ENCODE data around the gene PXDN.

Gene PXDN

GRCh38 chr2:1784087-1784486 lies 39.8 kb upstream of the PXDN start:
- CTCF ChIA-PET = interaction anchor here (0.9 to 1.8 kb wide), 2 partner anchors 8 to 14 kb away, joined by 3 to 9 read pairs; no protein-coding TSS in a partner anchor
- TF ChIP-seq ZNF600 (tag by site-specific recombination; IDR thresholded peaks at IDR 0.05) (0 out of 2 replicates have a peak, but pooled peaks have one; percentile 22), ZSCAN18 (tag by site-specific recombination; IDR thresholded peaks at IDR 0.05) (no peak)

GRCh38 chr2:1782514-1782913 lies 38.2 kb upstream of the PXDN start:
- H3K4me1 ChIP-seq (ENCODE audit: control insufficient read depth, insufficient read depth, low read length) = peaks cover under 1% of the 10 kb centered on the region; the same call in 1 of the 2 replicates
- no peaks in the 10 kb centered on the region for H3K9me3 ChIP-seq (ENCODE audit: control insufficient read depth, insufficient read depth, low read depth, low read length)
- ChIA-PET CTCF (interaction anchor here (1.3 kb wide), 1 partner anchor 36 kb away, joined by 3 read pairs; no protein-coding TSS in a partner anchor), POLR2A (no interaction called here)
- H3K4me3 ChIP-seq (ENCODE audit: low read depth, low read length) = no peak overlapping the region
- no peak overlapping the region for H3K27ac ChIP-seq (ENCODE audit: extremely low read depth, low read depth, low read length)
- TF ChIP-seq ZNF133 (tag by site-specific recombination; IDR thresholded peaks at IDR 0.05) (no peak), ZSCAN5A (tag by site-specific recombination; IDR thresholded peaks at IDR 0.05) (no peak), TCF7L2 (IDR thresholded peaks at IDR 0.05; ENCODE audit: borderline replicate concordance, low read depth, low read length) (no peak), ZNF311 (tag by site-specific recombination; IDR thresholded peaks at IDR 0.05; ENCODE audit: borderline replicate concordance) (no peak), ZNF76 (tag by site-specific recombination; IDR thresholded peaks at IDR 0.05; ENCODE audit: borderline replicate concordance, low read depth) (no peak), ZNF266 (tag by site-specific recombination; IDR thresholded peaks at IDR 0.05; ENCODE audit: low read depth) (no peak), ZNF544 (tag by site-specific recombination; IDR thresholded peaks at IDR 0.05) (no peak), INSM2 (tag by site-specific recombination; IDR thresholded peaks at IDR 0.05) (no peak), ZNF548 (tag by site-specific recombination; IDR thresholded peaks at IDR 0.05) (no peak), FEZF1 (tag by site-specific recombination; IDR thresholded peaks at IDR 0.05) (no peak), HIC1 (tag by site-specific recombination; IDR thresholded peaks at IDR 0.05) (no peak), MZF1 (tag by site-specific recombination; IDR thresholded peaks at IDR 0.05; ENCODE audit: borderline replicate concordance) (no peak), ZNF239 (tag by site-specific recombination; IDR thresholded peaks at IDR 0.05) (no peak), ZNF639 (tag by site-specific recombination; IDR thresholded peaks at IDR 0.05) (no peak), ZBTB26 (tag by site-specific recombination; optimal IDR thresholded peaks at IDR 0.05) (no peak), ZNF704 (tag by site-specific recombination; IDR thresholded peaks at IDR 0.05) (no peak), ZNF561 (tag by site-specific recombination; IDR thresholded peaks at IDR 0.05; ENCODE audit: borderline replicate concordance) (no peak), SP3 (tag by site-specific recombination; IDR thresholded peaks at IDR 0.05) (no peak), SCRT1 (tag by site-specific recombination; IDR thresholded peaks at IDR 0.05; ENCODE audit: borderline replicate concordance) (no peak), KLF16 (tag by site-specific recombination; IDR thresholded peaks at IDR 0.05) (no peak)
- no peaks in the 10 kb centered on the region for H3K36me3 ChIP-seq (ENCODE audit: control insufficient read depth in 2 of 2, insufficient read depth in 1 of 2, low read length in 2 of 2)

More at GRCh38 chr2:1784087-1784486, 39.8 kb upstream of the PXDN start:
- H3K27ac ChIP-seq (ENCODE audit: extremely low read depth, low read depth, low read length) = no peak overlapping the region
- H3K9me3 ChIP-seq (ENCODE audit: control insufficient read depth, insufficient read depth, low read depth, low read length) = no peaks in the 10 kb centered on the region
- H3K4me3 ChIP-seq (ENCODE audit: low read depth, low read length) = no peak overlapping the region
- no peaks in the 10 kb centered on the region for H3K36me3 ChIP-seq (ENCODE audit: control insufficient read depth in 2 of 2, insufficient read depth in 1 of 2, low read length in 2 of 2)
- peaks cover 7% of the 10 kb centered on the region for H3K4me1 ChIP-seq (ENCODE audit: control insufficient read depth, insufficient read depth, low read length)
- POLR2A ChIA-PET = no interaction called here

Data from HEK293 (cell line).